Dermis microvascular lymphatic vessel endothelial cell (primary cell): Measurements from ENCODE around the gene ANGPTL1. TPM values are rescaled to one million over a fixed set of nuclear protein-coding genes. Genes with fewer than 3 reads are reported as not detected.
"Not testable (repeated sequence)": the region's sequence is repeated elsewhere in the genome, so short reads cannot be mapped to it uniquely, and the experiment has no call there.

Source experiments
- DNase-seq, 2 donors: peaks; one replicate each; pipeline versions ENCODE4 v3.0.0 to v3.0.0-alpha.2; 2010; ENCODE audit warnings: low read depth in 2 of 2
- total RNA-seq: library from RNA; depleted of rRNA; stranded (reverse); fragments of >200 nt; gene quantifications from 2 replicates; pipeline ENCODE4 v1.2.1, GENCODE V29; 2014

ANGPTL1 gene
- total RNA-seq, 1 donor from 2014 or later = not detected

GRCh38 chr1:178867670-178868069 lies 3.2 kb downstream of the ANGPTL1 start:
- no peak for DNase-seq

- DNase-seq = no peak
Measured at GRCh38 chr1:178864326-178864725, 6.6 kb downstream of the ANGPTL1 start.

GRCh38 chr1:178862864-178863263 lies 8.0 kb downstream of the ANGPTL1 start:
- no peak for DNase-seq

GRCh38 chr1:178862416-178862815 lies 8.5 kb downstream of the ANGPTL1 start:
- DNase-seq = no peak

- DNase-seq = no peak
Measured at GRCh38 chr1:178857126-178857525, 13.8 kb downstream of the ANGPTL1 start.

GRCh38 chr1:178849918-178850317 lies 21.0 kb downstream of the ANGPTL1 start:
- no peak for DNase-seq

DNA sequence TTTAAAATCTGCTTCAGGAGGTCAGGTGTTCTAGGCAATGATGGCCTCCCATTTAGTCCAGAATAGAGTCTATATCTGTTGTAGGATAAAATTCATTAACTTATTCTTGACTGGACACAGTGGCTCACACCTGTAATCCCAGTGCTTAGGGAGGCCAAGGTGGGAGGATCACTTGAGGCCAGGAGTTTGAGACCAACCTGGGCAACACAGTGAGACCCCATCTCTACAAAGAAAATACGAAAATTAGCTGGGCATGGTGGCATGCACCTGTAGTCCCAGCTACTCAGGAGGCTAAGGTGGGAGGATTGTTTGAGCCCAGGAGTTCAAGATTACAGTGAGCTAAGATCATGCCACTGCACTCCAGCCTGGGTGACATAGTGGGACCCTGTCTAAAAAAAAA lies 23.0 kb downstream of the ANGPTL1 start:
- DNase-seq = not testable (repeated sequence)

- DNase-seq = peak in 1 of 2 donors; percentile 37
Measured at GRCh38 chr1:178847396-178847849, 23.5 kb downstream of the ANGPTL1 start.

DNA sequence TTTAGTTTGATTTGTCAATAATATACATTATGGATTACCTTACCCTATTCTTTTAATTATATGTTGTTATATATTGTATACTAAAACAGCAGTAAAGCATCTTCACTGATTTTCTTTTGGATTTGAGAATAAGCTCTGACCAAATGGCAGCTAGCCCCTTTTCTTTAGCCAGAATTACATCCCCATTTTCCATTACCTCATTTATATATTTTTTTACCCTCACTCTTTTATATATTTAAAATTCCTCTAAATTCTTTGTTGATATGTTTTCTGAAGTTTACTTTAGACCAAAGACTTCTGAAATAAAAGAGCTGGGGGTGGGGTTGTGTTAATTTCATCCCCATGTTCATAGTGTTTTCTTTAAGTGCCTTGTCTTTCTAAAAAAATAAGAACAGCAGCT lies 24.6 kb downstream of the ANGPTL1 start:
- no peak for DNase-seq

DNA sequence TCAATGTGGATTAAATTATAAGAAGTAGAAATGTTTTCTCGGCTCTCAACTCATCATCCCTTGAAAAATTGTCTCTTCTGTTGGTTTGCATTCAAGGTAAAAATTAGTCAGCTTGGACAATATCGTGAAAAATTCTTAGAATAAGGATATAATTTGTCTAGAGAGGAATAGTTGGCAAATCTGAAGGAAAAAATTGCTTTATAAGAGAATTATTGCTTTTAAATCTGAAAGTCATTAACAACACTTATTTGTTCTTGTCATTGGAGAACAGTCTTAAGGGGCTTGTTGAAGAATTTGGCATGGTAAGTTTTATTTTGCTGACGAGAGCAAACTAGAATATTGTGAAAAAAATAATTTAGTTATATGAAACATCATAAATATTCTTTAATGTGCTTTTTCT lies 26.4 kb downstream of the ANGPTL1 start:
- DNase-seq = no peak

- DNase-seq = no peak
Measured at GRCh38 chr1:178825167-178825566, 45.7 kb downstream of the ANGPTL1 start.

DNA sequence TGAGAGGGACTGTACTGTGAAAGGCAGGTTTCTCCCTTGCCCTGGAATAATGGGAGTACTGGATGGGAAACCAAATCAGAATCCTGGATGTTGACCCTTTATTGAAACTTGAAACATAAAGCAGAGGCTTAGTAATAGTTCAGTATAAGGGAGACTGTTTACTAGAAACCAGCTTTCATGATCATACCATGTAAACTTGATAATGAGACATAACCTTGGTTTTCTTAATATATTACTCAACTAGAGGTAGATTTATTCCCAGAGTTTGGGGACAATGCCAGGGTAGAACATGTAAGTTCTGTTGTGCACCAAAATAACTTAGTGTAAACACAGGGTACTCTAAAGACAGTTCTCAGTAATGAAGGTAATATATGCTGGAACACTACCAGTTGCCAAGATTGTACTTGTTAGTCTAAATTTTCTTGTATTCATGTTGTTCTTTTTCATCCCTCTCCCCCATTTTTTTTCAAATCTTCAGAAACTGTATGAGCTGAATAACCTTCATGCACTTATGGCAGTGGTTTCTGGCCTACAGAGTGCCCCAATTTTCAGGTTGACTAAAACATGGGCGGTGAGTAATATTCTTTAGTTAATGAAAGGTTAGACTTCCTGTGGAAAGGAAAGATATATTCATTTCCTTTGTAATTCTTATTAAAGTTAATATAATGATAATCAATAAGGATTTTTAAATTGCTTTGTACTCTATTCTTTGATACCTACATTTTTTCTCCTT lies 49.6 kb downstream of the ANGPTL1 start:
- no peak for DNase-seq

DNA sequence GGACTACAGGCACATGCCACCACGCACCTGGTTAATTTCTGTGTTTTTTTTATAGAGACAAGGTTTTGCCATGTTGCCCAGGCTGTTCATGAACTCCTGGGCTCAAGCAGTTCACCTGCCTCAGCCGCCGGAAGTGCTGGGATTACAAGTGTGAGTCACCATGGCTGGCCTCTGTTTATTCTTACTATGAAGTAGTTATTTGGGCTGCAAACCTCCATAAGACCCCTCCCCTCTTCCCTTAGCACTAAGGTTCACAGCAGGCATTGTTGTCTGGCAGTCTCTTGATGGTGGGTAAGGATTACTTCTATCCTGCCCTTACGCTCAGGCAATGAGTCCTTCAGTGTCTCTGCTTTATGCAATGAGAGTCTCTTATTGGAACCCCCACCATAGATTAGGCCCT lies 51.8 kb downstream of the ANGPTL1 start:
- no peak for DNase-seq

- DNase-seq = no peak
Measured at GRCh38 chr1:178818416-178818815, 52.5 kb downstream of the ANGPTL1 start.

DNA sequence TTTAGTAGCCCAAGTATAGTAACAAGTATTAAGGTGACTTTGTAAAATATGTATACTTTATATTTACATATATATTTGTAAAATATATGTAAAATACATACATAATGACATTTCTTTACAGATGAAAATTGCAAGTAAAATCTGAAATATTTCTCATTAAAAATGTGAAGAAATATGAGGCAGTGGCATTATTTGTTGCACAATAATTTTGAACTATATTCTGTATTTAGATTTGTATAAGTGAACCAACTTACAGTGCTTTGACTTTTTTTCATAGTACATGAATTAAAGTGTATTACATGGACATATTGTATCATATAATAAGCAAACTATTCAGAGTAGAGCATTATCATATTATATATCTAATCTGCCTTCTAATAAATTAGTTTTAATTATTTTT lies 60.3 kb downstream of the ANGPTL1 start:
- no peak for DNase-seq

DNA sequence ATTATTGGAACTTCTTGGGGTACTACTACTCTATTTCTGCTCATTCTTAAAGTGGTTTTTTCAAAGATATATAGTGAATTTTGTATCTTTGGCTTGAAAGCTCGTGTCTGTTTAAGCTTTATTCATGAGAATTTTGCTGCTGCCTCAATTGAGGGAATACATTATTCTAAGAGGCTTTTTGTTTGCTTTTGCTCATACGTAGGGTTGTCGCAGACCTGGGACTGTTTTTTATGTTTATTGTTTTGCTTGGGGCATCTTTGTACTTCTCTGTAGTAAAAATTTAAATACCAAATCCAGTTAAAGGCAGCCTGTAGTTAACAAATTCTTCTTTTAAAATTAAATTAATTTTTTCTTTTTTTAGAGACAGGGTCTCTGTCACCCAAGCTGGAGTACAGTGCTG lies 62.3 kb downstream of the ANGPTL1 start:
- DNase-seq = no peak

DNA sequence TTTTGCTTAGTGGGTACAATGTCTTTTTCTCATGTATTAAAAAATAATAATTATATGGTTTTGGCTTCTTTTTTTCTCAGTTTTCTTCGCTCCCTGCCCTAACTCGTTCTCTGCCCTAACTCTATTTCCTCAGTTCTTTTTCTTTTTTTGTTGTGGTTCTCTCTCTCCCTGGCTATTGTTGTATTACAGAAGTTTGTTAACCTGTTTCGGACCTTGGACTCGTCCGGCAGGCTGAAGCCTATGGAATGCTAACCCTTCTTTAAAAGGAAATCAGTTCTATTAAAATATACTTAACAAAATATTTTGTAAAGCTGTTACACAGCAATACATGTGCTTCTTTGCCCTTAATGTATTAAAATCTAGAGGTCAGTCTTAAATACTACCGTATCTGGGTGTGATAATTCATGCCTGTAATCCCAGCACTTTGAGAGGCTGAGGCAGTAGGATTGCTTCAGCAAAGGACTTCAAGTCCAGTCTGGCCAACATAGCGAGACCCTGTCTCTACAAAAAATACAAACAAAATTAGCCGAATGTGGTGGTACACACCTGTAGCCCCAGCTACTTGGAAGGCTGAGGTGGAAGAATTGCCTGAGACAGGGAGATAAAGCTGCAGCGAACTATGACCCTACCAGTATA lies 64.1 kb downstream of the ANGPTL1 start:
- DNase-seq = no peak

DNA sequence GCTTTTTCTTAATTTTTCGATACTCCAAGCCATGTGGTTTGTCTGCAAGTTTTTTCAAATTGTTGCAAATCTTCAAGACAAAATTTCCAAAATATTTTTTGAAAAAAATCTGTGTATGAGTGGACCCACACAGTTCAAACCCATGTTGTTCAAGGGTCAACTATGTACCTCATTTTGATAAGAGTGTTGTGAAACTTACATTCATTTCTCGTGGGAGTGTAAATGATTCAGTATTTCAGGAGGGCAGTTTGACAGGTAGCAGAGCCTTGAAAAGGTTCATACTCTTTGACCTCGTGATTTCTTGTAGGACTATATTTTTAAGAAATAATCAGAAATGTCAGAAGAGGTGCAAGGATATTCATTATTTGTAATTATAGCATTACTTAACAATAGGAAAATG lies 68.0 kb downstream of the ANGPTL1 start:
- no peak for DNase-seq

Other genes starting within 250 kb of the ANGPTL1 start
- gene RALGPS2, start 145.8 kb downstream of the ANGPTL1 start, total RNA-seq = 22.5 and 30.1 TPM in 2 replicates
- gene FAM20B, start 154.8 kb upstream of the ANGPTL1 start, total RNA-seq = 23.5 and 26.4 TPM in 2 replicates
- gene TOR3A, start 211.0 kb upstream of the ANGPTL1 start, total RNA-seq = 27.5 and 33.4 TPM in 2 replicates